GM12878 (cell line): ENCODE measurements around the gene RAF1.

Experiments used
- FOXK2 ChIP-seq: fragments of 450-650 bp; IDR thresholded peaks from 2 replicates; pipeline ENCODE4 v1.6.1; 2017; ENCODE audit warnings: mild to moderate bottlenecking, moderate library complexity
- GATAD2B ChIP-seq: fragments of 450-650 bp; conservative IDR thresholded peaks from 2 replicates; pipeline ENCODE4 v1.6.1; 2017; ENCODE audit warnings: low read depth, mild to moderate bottlenecking, moderate library complexity
- HDAC6 ChIP-seq: fragments of 200-600 bp; sonication (generic); IDR thresholded peaks from one replicate; pipeline ENCODE4 v1.8.0; 2017; ENCODE audit warnings: antibody characterized with exemption; ENCODE audit not compliant: unreplicated experiment
- TF ChIP-seq, protein P1 (sequence below), 3 experiments: IDR thresholded peaks in 2 of 3; conservative IDR thresholded peaks in 1 of 3; 2 replicates each; pipeline ENCODE4 v1.5.1; 2011; ENCODE audit warnings: low read depth in 3 of 3, low read length in 3 of 3, mild to moderate bottlenecking in 3 of 3, control low read depth in 2 of 3, moderate library complexity in 2 of 3, inconsistent platforms in 1 of 3, mixed read lengths in 1 of 3; ENCODE audit not compliant: control insufficient read depth in 2 of 3, insufficient read depth in 1 of 3; ENCODE audit errors: extremely low read depth in 1 of 3

DNA sequence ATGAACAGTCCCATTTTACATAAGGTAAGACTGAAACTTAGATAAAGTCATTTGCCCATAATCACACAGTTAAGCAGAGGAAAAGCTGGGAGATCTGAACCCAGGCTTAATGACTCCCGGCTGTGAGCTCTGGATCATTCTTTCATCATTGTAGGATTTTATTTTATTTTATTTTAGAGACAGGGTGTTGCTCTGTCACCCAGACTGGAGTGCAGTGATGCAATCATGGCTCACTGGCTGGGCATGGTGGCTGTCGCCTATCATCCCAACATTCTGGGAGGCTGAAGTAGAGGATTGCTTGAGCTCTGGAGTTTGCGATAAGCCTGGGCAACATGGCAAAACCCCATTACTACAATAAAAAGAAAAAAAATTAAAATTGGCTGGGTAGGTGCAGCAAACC lies 31.2 kb upstream of the RAF1 start:
- TF ChIP-seq GATAD2B = no peak
- TF ChIP-seq, protein P1, sequence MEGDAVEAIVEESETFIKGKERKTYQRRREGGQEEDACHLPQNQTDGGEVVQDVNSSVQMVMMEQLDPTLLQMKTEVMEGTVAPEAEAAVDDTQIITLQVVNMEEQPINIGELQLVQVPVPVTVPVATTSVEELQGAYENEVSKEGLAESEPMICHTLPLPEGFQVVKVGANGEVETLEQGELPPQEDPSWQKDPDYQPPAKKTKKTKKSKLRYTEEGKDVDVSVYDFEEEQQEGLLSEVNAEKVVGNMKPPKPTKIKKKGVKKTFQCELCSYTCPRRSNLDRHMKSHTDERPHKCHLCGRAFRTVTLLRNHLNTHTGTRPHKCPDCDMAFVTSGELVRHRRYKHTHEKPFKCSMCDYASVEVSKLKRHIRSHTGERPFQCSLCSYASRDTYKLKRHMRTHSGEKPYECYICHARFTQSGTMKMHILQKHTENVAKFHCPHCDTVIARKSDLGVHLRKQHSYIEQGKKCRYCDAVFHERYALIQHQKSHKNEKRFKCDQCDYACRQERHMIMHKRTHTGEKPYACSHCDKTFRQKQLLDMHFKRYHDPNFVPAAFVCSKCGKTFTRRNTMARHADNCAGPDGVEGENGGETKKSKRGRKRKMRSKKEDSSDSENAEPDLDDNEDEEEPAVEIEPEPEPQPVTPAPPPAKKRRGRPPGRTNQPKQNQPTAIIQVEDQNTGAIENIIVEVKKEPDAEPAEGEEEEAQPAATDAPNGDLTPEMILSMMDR (IDR thresholded peaks at IDR 0.05 in 2 of 3, conservative IDR thresholded peaks at IDR 0.05 in 1 of 3; ENCODE audit: control insufficient read depth in 2 of 3, extremely low read depth in 1 of 3, insufficient read depth in 1 of 3, low read depth in 3 of 3, low read length in 3 of 3) = no peak
- TF ChIP-seq HDAC6 = no peak
- no peak for TF ChIP-seq FOXK2
